OCI-LY1 (cell line): ENCODE measurements around the gene TICRR.

ENCODE experiments used
- H2AFZ ChIP-seq: fragments of 200-600 bp; sonication (generic), shearing (Covaris generic); 2 replicates; pipeline ENCODE4 v1.6.0; 2014; ENCODE audit warnings: antibody characterized with exemption, mild to moderate bottlenecking, low read length
- H3F3A ChIP-seq: fragments of 200-600 bp; sonication (generic), shearing (Covaris generic); 2 replicates; pipeline ENCODE4 v1.6.0; 2014; ENCODE audit warnings: mild to moderate bottlenecking, antibody characterized with exemption, low read length, moderate library complexity; ENCODE audit not compliant: insufficient read depth
- H3K27ac ChIP-seq: fragments of 200-600 bp; sonication (generic); 2 replicates; pipeline ENCODE4 v1.5.1; 2014; ENCODE audit warnings: low read length, mixed run types, mild to moderate bottlenecking, low read depth; ENCODE audit not compliant: poor library complexity, severe bottlenecking
- H3K27me3 ChIP-seq: fragments of 200-600 bp; sonication (generic); 2 replicates; pipeline ENCODE4 v1.6.0; 2014; ENCODE audit warnings: antibody characterized with exemption, mild to moderate bottlenecking, low read length, moderate library complexity; ENCODE audit not compliant: insufficient read depth
- H3K36me3 ChIP-seq: fragments of 200-600 bp; sonication (generic); 2 replicates; pipeline ENCODE4 v1.6.1; 2014; ENCODE audit warnings: mild to moderate bottlenecking, antibody characterized with exemption, low read length, moderate library complexity, mixed read lengths; ENCODE audit not compliant: insufficient read depth
- H3K4me1 ChIP-seq: fragments of 200-600 bp; sonication (generic); 2 replicates; pipeline ENCODE4 v1.5.1; 2014; ENCODE audit warnings: mild to moderate bottlenecking, low read length, moderate library complexity; ENCODE audit not compliant: insufficient read depth, severe bottlenecking
- H3K4me2 ChIP-seq: fragments of 200-600 bp; sonication (generic), shearing (Covaris generic); 2 replicates; pipeline ENCODE4 v1.6.1; 2014; ENCODE audit warnings: low read length
- H3K4me3 ChIP-seq: fragments of 200-600 bp; sonication (generic); 2 replicates; pipeline ENCODE4 v1.5.1; 2014; ENCODE audit warnings: low read length, low read depth, mild to moderate bottlenecking, mixed read lengths; ENCODE audit not compliant: poor library complexity, severe bottlenecking
- H3K79me2 ChIP-seq: fragments of 200-600 bp; shearing (Covaris generic); 2 replicates; pipeline ENCODE4 v1.6.1; 2016; ENCODE audit warnings: mixed run types, low read length, mixed read lengths; ENCODE audit not compliant: insufficient read depth
- H3K9ac ChIP-seq: fragments of 200-600 bp; sonication (generic), shearing (Covaris generic); 2 replicates; pipeline ENCODE4 v1.6.1; 2014; ENCODE audit warnings: mild to moderate bottlenecking, low read length, mixed read lengths
- H3K9me2 ChIP-seq: fragments of 200-600 bp; sonication (generic), shearing (Covaris generic); 2 replicates; pipeline ENCODE4 v1.6.1; 2014; ENCODE audit warnings: low read depth, mild to moderate bottlenecking, low read length, mixed read lengths
- H3K9me3 ChIP-seq: fragments of 200-600 bp; shearing (Covaris generic); 2 replicates; pipeline ENCODE4 v1.6.1; 2014; ENCODE audit warnings: low read length, mixed read lengths
- H4K20me1 ChIP-seq: fragments of 200-600 bp; sonication (generic), shearing (Covaris generic); 2 replicates; pipeline ENCODE4 v1.6.0; 2016; ENCODE audit warnings: mild to moderate bottlenecking, low read length; ENCODE audit not compliant: insufficient read depth
- CTCF ChIP-seq: fragments of 200-600 bp; sonication (generic), shearing (Covaris generic); IDR thresholded peaks from 2 replicates; pipeline ENCODE4 v1.5.1; 2017; ENCODE audit warnings: mild to moderate bottlenecking, antibody characterized with exemption, low read length, moderate library complexity, mixed read lengths
- EZH2 ChIP-seq: fragments of 200-600 bp; sonication (generic), shearing (Covaris generic); IDR thresholded peaks from 2 replicates; pipeline ENCODE4 v1.8.0; 2017; ENCODE audit warnings: borderline replicate concordance, mixed run types, mild to moderate bottlenecking, antibody characterized with exemption, low read length, moderate library complexity, mixed read lengths

The TICRR gene

DNA sequence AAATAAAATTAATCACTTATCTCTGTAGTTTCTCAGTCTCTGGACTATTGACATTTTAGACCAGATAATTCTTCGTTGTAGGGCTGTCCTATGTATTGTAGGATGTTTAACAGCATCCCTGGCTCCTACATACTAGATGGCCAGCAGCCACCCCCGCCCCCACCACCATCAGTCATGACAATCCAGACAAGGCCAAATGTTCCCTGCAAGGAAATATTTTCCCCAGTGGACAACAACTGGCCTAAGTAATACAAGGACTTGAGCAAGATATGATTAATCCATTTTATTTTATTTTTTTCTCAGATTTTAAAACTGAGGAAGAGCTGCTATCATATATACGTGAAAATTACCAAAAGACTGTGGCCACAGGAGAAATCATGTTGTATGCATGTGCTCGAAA, 23.8 kb downstream of the TICRR start:
- Histone ChIP-seq H3K9ac (no peak overlapping the region), H3K9me2 (no peaks in the 10 kb centered on the region), H3K4me3 (no peak overlapping the region), H3K27me3 (no peaks in the 10 kb centered on the region), H3K4me2 (no peak overlapping the region), H3K4me1 (no peaks in the 10 kb centered on the region), H3K36me3 (peaks cover 96% of the 10 kb centered on the region), H2AFZ (no peak overlapping the region), H3K27ac (no peak overlapping the region), H3K9me3 (no peaks in the 10 kb centered on the region), H4K20me1 (no peaks in the 10 kb centered on the region), H3F3A (no peaks in the 10 kb centered on the region), H3K79me2 (no peaks in the 10 kb centered on the region)
- no peak for TF ChIP-seq CTCF
- no peak for TF ChIP-seq EZH2

- H3K79me2 ChIP-seq = no peaks in the 10 kb centered on the region
- H3K4me2 ChIP-seq = no peak overlapping the region
- no peak overlapping the region for H3K27ac ChIP-seq
- H3K9me2 ChIP-seq = no peaks in the 10 kb centered on the region
- H4K20me1 ChIP-seq = no peaks in the 10 kb centered on the region
- no peaks in the 10 kb centered on the region for H3K27me3 ChIP-seq
- no peaks in the 10 kb centered on the region for H3F3A ChIP-seq
- no peak overlapping the region for H3K9ac ChIP-seq
- no peak for TF ChIP-seq CTCF
- H3K36me3 ChIP-seq = peaks cover 95% of the 10 kb centered on the region
- no peak overlapping the region for H2AFZ ChIP-seq
- peaks cover 7% of the 10 kb centered on the region; the same call in 1 of the 2 replicates for H3K9me3 ChIP-seq
- no peak overlapping the region for H3K4me3 ChIP-seq
- H3K4me1 ChIP-seq = no peaks in the 10 kb centered on the region
Observed at GRCh38 chr15:89611317-89611716, 36.0 kb downstream of the TICRR start.

- Histone ChIP-seq H3K27ac (no peak overlapping the region), H3K4me2 (no peak overlapping the region), H3K4me1 (no peaks in the 10 kb centered on the region), H3K4me3 (no peak overlapping the region), H3K27me3 (no peaks in the 10 kb centered on the region), H3K9me2 (no peaks in the 10 kb centered on the region), H2AFZ (no peak overlapping the region), H4K20me1 (no peaks in the 10 kb centered on the region), H3K9me3 (peaks cover 7% of the 10 kb centered on the region; the same call in 1 of the 2 replicates), H3K79me2 (no peaks in the 10 kb centered on the region), H3F3A (no peaks in the 10 kb centered on the region), H3K36me3 (peaks cover 93% of the 10 kb centered on the region), H3K9ac (no peak overlapping the region)
- no peak for TF ChIP-seq CTCF
- no peak for TF ChIP-seq EZH2
Observed at GRCh38 chr15:89613031-89613430, 37.8 kb downstream of the TICRR start.
